GM12878 (cell line): ENCODE results near the gene C19orf73. TPM values are rescaled to one million over a fixed set of nuclear protein-coding genes. Genes with fewer than 3 reads are reported as not detected.

Source experiments
- CBX3 ChIP-seq: fragments of 200-600 bp; sonication (generic); IDR thresholded peaks from 2 replicates; pipeline ENCODE4 v1.6.1; 2016; ENCODE audit warnings: low read depth, borderline replicate concordance
- EP300 ChIP-seq, 2 experiments: fragments of 150-350 bp in 1 of 2; IDR thresholded peaks; 2 replicates each; pipeline ENCODE4 v1.6.1; 2011 to 2012; ENCODE audit warnings: low read depth in 2 of 2, low read length in 2 of 2, borderline replicate concordance in 1 of 2, improper control_type of control experiment in 1 of 2, inconsistent platforms in 1 of 2; ENCODE audit not compliant: control insufficient read depth in 1 of 2
- ETV6 ChIP-seq, 2 experiments: fragments of 450-650 bp in 1 of 2; IDR thresholded peaks in 1 of 2; conservative IDR thresholded peaks in 1 of 2; 2 replicates each; pipeline ENCODE4 v1.6.1; 2014; ENCODE audit warnings: antibody characterized with exemption in 1 of 2, borderline replicate concordance in 1 of 2, low read depth in 1 of 2, mild to moderate bottlenecking in 1 of 2, moderate library complexity in 1 of 2
- FOXM1 ChIP-seq: IDR thresholded peaks from 2 replicates; pipeline ENCODE4 v1.6.1; 2012; ENCODE audit warnings: low read depth, mild to moderate bottlenecking, inconsistent platforms, low read length, moderate library complexity
- MXI1 ChIP-seq: fragments of 150-350 bp; IDR thresholded peaks from 2 replicates; pipeline ENCODE4 v1.6.1; 2011; ENCODE audit warnings: low read depth, mild to moderate bottlenecking, inconsistent platforms, low read length, improper control_type of control experiment
- NFXL1 ChIP-seq: fragments of 450-650 bp; IDR thresholded peaks from 2 replicates; pipeline ENCODE4 v1.6.1; 2017; ENCODE audit warnings: antibody characterized with exemption, mild to moderate bottlenecking, borderline replicate concordance
- NFYB ChIP-seq: IDR thresholded peaks from 2 replicates; pipeline ENCODE4 v1.6.1; 2011; ENCODE audit warnings: low read depth, mild to moderate bottlenecking, low read length, improper control_type of control experiment, moderate library complexity; ENCODE audit not compliant: insufficient read depth
- POLR2AphosphoS2 ChIP-seq: IDR thresholded peaks from 2 replicates; pipeline ENCODE4 v1.6.1; 2011; ENCODE audit warnings: low read depth, mild to moderate bottlenecking, low read length, improper control_type of control experiment, moderate library complexity
- POU2F2 ChIP-seq: IDR thresholded peaks from 3 replicates; pipeline ENCODE4 v1.6.1; 2011; ENCODE audit warnings: low read depth, mild to moderate bottlenecking, low read length, borderline replicate concordance
- SIX5 ChIP-seq: IDR thresholded peaks from 2 replicates; pipeline ENCODE4 v1.6.1; 2011; ENCODE audit warnings: mild to moderate bottlenecking, low read depth, low read length, moderate library complexity; ENCODE audit not compliant: severe bottlenecking
- SMARCA5 ChIP-seq: fragments of 450-650 bp; IDR thresholded peaks from 2 replicates; pipeline ENCODE4 v1.6.1; 2017; ENCODE audit warnings: mild to moderate bottlenecking
- TBL1XR1 ChIP-seq: IDR thresholded peaks from 2 replicates; pipeline ENCODE4 v1.6.1; 2012; ENCODE audit warnings: low read depth, low read length, improper control_type of control experiment
- TCF3 ChIP-seq: IDR thresholded peaks from 2 replicates; pipeline ENCODE4 v1.6.1; 2012; ENCODE audit warnings: low read depth, mild to moderate bottlenecking, low read length, borderline replicate concordance; ENCODE audit not compliant: insufficient read depth
- ZNF622 ChIP-seq: fragments of 450-650 bp; IDR thresholded peaks from 2 replicates; pipeline ENCODE4 v1.6.1; 2017; ENCODE audit warnings: mild to moderate bottlenecking, inconsistent platforms
- polyA plus RNA-seq, 11 experiments: library from polyadenylated mRNA; depleted of rRNA in 4 of 11; unstranded in 6 of 11; stranded (reverse) in 5 of 11; fragments of >200 nt; fragmentation: Nextera tagmentation in 4 of 11; fragmentation: Illumina TruSeq in 1 of 11; extraction: Ambion mirVana in 4 of 11; extraction: Trizol in 1 of 11; gene quantifications; 1 replicate in 1 of 11; 2 replicates in 10 of 11; pipeline versions ENCODE4 v1.2.1 to v1.2.3, GENCODE V29; 2011 to 2016; ENCODE audit warnings: inconsistent platforms in 2 of 11, missing spikeins in 2 of 11, low read depth in 1 of 11
- total RNA-seq, 4 experiments: library from RNA; depleted of rRNA in 3 of 4; stranded (reverse); fragments of >200 nt in 3 of 4; fragmentation: Illumina TruSeq in 1 of 4; extraction: Trizol in 1 of 4; gene quantifications; 2 replicates each; pipeline versions ENCODE4 v1.2.1 to v1.2.3, GENCODE V29; 2013 to 2021
- TF ChIP-seq, protein P1 (sequence below): IDR thresholded peaks from 2 replicates; pipeline ENCODE4 v1.6.1; 2011; ENCODE audit warnings: borderline replicate concordance, low read depth, mild to moderate bottlenecking, moderate library complexity, mixed read lengths, low read length; ENCODE audit not compliant: insufficient read depth; ENCODE audit errors: extremely low read length
- TF ChIP-seq, protein P2 (sequence below): fragments of 450-650 bp; formaldehyde crosslinking; IDR thresholded peaks from 2 replicates; pipeline ENCODE4 v1.4.0; 2022; ENCODE audit warnings: mild to moderate bottlenecking, moderate library complexity
- TF ChIP-seq, protein P3 (sequence below): fragments of 450-650 bp; IDR thresholded peaks from 2 replicates; pipeline ENCODE4 v1.6.1; 2017; ENCODE audit warnings: mild to moderate bottlenecking, moderate library complexity
- TF ChIP-seq, protein P4 (sequence below): IDR thresholded peaks from 2 replicates; pipeline ENCODE4 v1.6.1; 2011; ENCODE audit warnings: mild to moderate bottlenecking, low read depth, low read length, moderate library complexity; ENCODE audit not compliant: insufficient replicate concordance

The C19orf73 gene
- total and polyA plus RNA-seq, 10 of the 15 experiments (the other 5 are each of a cell fraction or from before 2014, with no cell fraction given), result 0.20 to 2.0 (median 0.80) TPM

DNA sequence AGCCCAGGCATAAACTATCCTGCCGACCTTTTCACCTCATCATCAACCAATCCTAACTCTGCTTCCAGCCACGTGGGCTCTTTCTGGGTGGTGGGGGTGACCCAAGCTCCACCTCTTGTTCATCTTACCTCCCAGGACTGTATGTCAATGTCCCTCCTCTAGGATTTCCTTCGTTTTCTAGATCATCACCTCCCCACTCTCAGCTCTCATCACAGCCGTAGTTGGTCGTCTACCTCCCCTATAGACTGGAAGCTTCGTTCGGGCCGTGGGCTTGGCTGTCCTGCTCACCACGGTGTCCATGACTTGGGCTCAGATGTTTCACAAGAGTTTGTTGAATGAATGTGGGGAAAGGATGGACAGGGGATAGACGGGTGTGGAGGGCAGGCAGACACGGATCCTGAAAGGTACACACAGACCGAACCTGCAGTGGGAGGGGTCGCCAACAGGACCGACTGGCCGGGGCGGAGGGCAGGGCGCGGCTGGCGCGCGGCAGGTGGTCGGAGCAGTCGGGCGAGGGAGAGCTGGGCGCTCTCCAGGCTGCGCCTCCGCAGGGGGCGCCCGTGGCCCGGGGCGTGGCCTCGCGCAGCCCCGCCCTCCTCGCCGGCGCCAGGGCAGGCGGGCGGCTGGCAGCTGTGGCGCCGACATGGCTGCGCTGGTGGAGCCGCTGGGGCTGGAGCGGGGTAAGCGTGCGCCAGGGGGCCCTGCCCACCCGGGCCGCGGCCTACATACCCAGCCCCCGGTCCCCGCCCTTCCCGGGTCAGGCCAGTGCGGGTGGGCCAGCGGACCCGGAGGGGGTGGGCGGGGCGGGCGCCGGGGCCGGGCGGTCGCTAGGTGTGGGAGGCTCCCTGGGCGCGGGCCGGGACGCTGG is 4.9 kb downstream of the C19orf73 start, which contains the start of gene LIN7B (continued):
- TF ChIP-seq SIX5, result no peak
- no peak for TF ChIP-seq POU2F2
- TF ChIP-seq TBL1XR1, result no peak
- TF ChIP-seq, protein P1, sequence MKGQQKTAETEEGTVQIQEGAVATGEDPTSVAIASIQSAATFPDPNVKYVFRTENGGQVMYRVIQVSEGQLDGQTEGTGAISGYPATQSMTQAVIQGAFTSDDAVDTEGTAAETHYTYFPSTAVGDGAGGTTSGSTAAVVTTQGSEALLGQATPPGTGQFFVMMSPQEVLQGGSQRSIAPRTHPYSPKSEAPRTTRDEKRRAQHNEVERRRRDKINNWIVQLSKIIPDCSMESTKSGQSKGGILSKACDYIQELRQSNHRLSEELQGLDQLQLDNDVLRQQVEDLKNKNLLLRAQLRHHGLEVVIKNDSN, result peak; percentile 68
- TF ChIP-seq EP300 (IDR thresholded peaks at IDR 0.05; ENCODE audit: borderline replicate concordance in 1 of 2, control insufficient read depth in 1 of 2, low read depth in 2 of 2, low read length in 2 of 2), result no peak
- TF ChIP-seq TCF3, result peak; percentile 59; the same call in 1 of the 2 replicates
- no peak for TF ChIP-seq FOXM1
- peak; percentile 96 for TF ChIP-seq SMARCA5
- TF ChIP-seq MXI1, result no peak; the same call in 1 of the 2 replicates
- no peak for TF ChIP-seq ETV6 (conservative IDR thresholded peaks at IDR 0.05 in 1 of 2, IDR thresholded peaks at IDR 0.05 in 1 of 2; ENCODE audit: borderline replicate concordance in 1 of 2, low read depth in 1 of 2)
- TF ChIP-seq, protein P2, sequence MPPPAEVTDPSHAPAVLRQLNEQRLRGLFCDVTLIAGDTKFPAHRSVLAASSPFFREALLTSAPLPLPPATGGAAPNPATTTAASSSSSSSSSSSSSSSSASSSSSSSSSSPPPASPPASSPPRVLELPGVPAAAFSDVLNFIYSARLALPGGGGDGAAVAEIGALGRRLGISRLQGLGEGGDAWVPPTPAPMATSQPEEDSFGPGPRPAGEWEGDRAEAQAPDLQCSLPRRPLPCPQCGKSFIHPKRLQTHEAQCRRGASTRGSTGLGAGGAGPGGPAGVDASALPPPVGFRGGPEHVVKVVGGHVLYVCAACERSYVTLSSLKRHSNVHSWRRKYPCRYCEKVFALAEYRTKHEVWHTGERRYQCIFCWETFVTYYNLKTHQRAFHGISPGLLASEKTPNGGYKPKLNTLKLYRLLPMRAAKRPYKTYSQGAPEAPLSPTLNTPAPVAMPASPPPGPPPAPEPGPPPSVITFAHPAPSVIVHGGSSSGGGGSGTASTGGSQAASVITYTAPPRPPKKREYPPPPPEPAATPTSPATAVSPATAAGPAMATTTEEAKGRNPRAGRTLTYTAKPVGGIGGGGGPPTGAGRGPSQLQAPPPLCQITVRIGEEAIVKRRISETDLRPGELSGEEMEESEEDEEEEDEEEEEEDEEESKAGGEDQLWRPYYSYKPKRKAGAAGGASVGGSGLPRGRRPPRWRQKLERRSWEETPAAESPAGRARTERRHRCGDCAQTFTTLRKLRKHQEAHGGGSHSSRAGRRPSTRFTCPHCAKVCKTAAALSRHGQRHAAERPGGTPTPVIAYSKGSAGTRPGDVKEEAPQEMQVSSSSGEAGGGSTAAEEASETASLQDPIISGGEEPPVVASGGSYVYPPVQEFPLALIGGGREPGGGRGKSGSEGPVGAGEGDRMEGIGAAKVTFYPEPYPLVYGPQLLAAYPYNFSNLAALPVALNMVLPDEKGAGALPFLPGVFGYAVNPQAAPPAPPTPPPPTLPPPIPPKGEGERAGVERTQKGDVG, result no peak
- TF ChIP-seq, protein P3, sequence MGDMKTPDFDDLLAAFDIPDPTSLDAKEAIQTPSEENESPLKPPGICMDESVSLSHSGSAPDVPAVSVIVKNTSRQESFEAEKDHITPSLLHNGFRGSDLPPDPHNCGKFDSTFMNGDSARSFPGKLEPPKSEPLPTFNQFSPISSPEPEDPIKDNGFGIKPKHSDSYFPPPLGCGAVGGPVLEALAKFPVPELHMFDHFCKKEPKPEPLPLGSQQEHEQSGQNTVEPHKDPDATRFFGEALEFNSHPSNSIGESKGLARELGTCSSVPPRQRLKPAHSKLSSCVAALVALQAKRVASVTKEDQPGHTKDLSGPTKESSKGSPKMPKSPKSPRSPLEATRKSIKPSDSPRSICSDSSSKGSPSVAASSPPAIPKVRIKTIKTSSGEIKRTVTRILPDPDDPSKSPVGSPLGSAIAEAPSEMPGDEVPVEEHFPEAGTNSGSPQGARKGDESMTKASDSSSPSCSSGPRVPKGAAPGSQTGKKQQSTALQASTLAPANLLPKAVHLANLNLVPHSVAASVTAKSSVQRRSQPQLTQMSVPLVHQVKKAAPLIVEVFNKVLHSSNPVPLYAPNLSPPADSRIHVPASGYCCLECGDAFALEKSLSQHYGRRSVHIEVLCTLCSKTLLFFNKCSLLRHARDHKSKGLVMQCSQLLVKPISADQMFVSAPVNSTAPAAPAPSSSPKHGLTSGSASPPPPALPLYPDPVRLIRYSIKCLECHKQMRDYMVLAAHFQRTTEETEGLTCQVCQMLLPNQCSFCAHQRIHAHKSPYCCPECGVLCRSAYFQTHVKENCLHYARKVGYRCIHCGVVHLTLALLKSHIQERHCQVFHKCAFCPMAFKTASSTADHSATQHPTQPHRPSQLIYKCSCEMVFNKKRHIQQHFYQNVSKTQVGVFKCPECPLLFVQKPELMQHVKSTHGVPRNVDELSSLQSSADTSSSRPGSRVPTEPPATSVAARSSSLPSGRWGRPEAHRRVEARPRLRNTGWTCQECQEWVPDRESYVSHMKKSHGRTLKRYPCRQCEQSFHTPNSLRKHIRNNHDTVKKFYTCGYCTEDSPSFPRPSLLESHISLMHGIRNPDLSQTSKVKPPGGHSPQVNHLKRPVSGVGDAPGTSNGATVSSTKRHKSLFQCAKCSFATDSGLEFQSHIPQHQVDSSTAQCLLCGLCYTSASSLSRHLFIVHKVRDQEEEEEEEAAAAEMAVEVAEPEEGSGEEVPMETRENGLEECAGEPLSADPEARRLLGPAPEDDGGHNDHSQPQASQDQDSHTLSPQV, result no peak
- TF ChIP-seq NFYB, result no peak
- no peak for TF ChIP-seq CBX3
- TF ChIP-seq POLR2AphosphoS2, result no peak
- no peak for TF ChIP-seq NFXL1
- TF ChIP-seq, protein P4, sequence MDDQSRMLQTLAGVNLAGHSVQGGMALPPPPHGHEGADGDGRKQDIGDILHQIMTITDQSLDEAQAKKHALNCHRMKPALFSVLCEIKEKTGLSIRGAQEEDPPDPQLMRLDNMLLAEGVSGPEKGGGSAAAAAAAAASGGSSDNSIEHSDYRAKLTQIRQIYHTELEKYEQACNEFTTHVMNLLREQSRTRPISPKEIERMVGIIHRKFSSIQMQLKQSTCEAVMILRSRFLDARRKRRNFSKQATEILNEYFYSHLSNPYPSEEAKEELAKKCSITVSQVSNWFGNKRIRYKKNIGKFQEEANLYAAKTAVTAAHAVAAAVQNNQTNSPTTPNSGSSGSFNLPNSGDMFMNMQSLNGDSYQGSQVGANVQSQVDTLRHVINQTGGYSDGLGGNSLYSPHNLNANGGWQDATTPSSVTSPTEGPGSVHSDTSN, result no peak
- no peak for TF ChIP-seq ZNF622
